SK-N-SH (cell line): Measurements from ENCODE around the gene SALL3.

Experiments used
- CHD2 ChIP-seq: fragments of 150-350 bp; IDR thresholded peaks from 2 replicates; pipeline ENCODE4 v1.6.1; 2018; ENCODE audit warnings: low read length; ENCODE audit not compliant: partially characterized antibody
- EZH2phosphoT487 ChIP-seq: fragments of 200-600 bp; sonication (generic); IDR thresholded peaks from 2 replicates; pipeline ENCODE4 v1.6.1; 2017; ENCODE audit warnings: low read depth, mixed run types, mild to moderate bottlenecking, antibody characterized with exemption, moderate library complexity, borderline replicate concordance
- GABPA ChIP-seq: IDR thresholded peaks from 2 replicates; pipeline ENCODE4 v1.4.0; 2012; ENCODE audit warnings: low read depth, mild to moderate bottlenecking
- GATA2 ChIP-seq: sonication (generic); formaldehyde crosslinking; IDR thresholded peaks from 2 replicates; pipeline ENCODE4 v1.5.0; 2020; ENCODE audit warnings: mild to moderate bottlenecking, missing genetic modification reagents
- JUND ChIP-seq: IDR thresholded peaks from 2 replicates; pipeline ENCODE4 v1.4.0; 2012
- NFIC ChIP-seq: IDR thresholded peaks from 2 replicates; pipeline ENCODE4 v1.4.0; 2012; ENCODE audit warnings: borderline replicate concordance
- NRF1 ChIP-seq: IDR thresholded peaks from 2 replicates; pipeline ENCODE4 v1.6.1; 2012; ENCODE audit warnings: low read depth, mild to moderate bottlenecking, low read length
- POLR2AphosphoS5 ChIP-seq: IDR thresholded peaks from 2 replicates; pipeline ENCODE4 v1.6.1; 2012; ENCODE audit warnings: low read depth, low read length
- RCOR1 ChIP-seq: fragments of 150-350 bp; IDR thresholded peaks from 2 replicates; pipeline ENCODE4 v1.6.1; 2017; ENCODE audit warnings: antibody characterized with exemption, low read length
- REST ChIP-seq: IDR thresholded peaks from 2 replicates; pipeline ENCODE4 v1.6.1; 2012; ENCODE audit warnings: mild to moderate bottlenecking, low read depth, low read length, moderate library complexity
- RXRA ChIP-seq: IDR thresholded peaks from 2 replicates; pipeline ENCODE4 v1.4.0; 2012; ENCODE audit warnings: low read depth, mild to moderate bottlenecking, borderline replicate concordance
- SIN3A ChIP-seq: IDR thresholded peaks from 2 replicates; pipeline ENCODE4 v1.6.1; 2012; ENCODE audit warnings: low read depth, mild to moderate bottlenecking, low read length, moderate library complexity, borderline replicate concordance
- YY1 ChIP-seq: IDR thresholded peaks from 2 replicates; pipeline ENCODE4 v1.4.0; 2012; ENCODE audit warnings: low read depth, mild to moderate bottlenecking
- TF ChIP-seq, protein P1 (sequence below): fragments of 200-600 bp; sonication (generic); IDR thresholded peaks from 2 replicates; pipeline ENCODE4 v1.6.1; 2017; ENCODE audit warnings: antibody characterized with exemption, mild to moderate bottlenecking, moderate library complexity

- TF ChIP-seq JUND (no peak), NRF1 (no peak), YY1 (no peak), POLR2AphosphoS5 (no peak), REST (no peak), EZH2phosphoT487 (no peak), RXRA (no peak), CHD2 (no peak), GABPA (no peak), GATA2 (CRISPR knock-in tag) (no peak), NFIC (no peak), SIN3A (no peak), RCOR1 (no peak)
- TF ChIP-seq, protein P1, sequence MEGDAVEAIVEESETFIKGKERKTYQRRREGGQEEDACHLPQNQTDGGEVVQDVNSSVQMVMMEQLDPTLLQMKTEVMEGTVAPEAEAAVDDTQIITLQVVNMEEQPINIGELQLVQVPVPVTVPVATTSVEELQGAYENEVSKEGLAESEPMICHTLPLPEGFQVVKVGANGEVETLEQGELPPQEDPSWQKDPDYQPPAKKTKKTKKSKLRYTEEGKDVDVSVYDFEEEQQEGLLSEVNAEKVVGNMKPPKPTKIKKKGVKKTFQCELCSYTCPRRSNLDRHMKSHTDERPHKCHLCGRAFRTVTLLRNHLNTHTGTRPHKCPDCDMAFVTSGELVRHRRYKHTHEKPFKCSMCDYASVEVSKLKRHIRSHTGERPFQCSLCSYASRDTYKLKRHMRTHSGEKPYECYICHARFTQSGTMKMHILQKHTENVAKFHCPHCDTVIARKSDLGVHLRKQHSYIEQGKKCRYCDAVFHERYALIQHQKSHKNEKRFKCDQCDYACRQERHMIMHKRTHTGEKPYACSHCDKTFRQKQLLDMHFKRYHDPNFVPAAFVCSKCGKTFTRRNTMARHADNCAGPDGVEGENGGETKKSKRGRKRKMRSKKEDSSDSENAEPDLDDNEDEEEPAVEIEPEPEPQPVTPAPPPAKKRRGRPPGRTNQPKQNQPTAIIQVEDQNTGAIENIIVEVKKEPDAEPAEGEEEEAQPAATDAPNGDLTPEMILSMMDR = no peak
These were observed 44.9 kb upstream of the SALL3 start for GRCh38 chr18:78934551-78935225.
